IMR-90 (cell line): Measurements from ENCODE around the gene PTHLH. TPM values are rescaled to one million over a fixed set of nuclear protein-coding genes. Genes with fewer than 3 reads are reported as not detected.
A peak's percentile ranks its signal among the peaks of the same experiment; 100 is the strongest.

ENCODE experiments used
- ATAC-seq: fragments of 200-7000 bp; cut with Tn5 transposase; 2 replicates; pipeline ENCODE4 v1.9.1; 2020; ENCODE audit warnings: low read depth, mild to moderate bottlenecking, moderate library complexity
- Bru-seq: library from RNA; stranded (reverse); fragments of 400-500 nt; gene quantifications from one replicate; lab custom pipeline; 2021; lab: Mats Ljungman, UMichigan
- BruChase-seq, 2 experiments: library from RNA; stranded (reverse); fragments of 400-500 nt; gene quantifications; one replicate each; lab custom pipeline; 2021; lab: Mats Ljungman, UMichigan
- BruUV-seq: library from RNA; stranded (reverse); fragments of 400-500 nt; replicated peaks from 2 replicates; lab custom pipeline; 2021; lab: Mats Ljungman, UMichigan
- CTCF ChIA-PET: fragments of 300-600 bp; formaldehyde crosslinking; extraction: SDS; loops from one replicate; lab custom pipeline; 2021; ENCODE audit warnings: antibody characterized with exemption; lab: Yijun Ruan, JAX
- POLR2A ChIA-PET: fragments of 300-600 bp; sonication (Branson Sonifier 250); formaldehyde crosslinking; loops from one replicate; lab custom pipeline; 2022; ENCODE audit warnings: antibody characterized with exemption; ENCODE audit not compliant: unreplicated experiment; lab: Charles Lee
- DNase-seq: peaks from one replicate; pipeline ENCODE4 v3.0.0; 2013
- H2AFZ ChIP-seq: replicated peaks from 2 replicates; pipeline ENCODE3; 2013; ENCODE audit warnings: low read length, mild to moderate bottlenecking; ENCODE audit not compliant: poor library complexity
- H2AK5ac ChIP-seq: 2 replicates; pipeline ENCODE4 v1.6.1; 2013; ENCODE audit warnings: low read depth, low read length, inconsistent platforms
- H2AK9ac ChIP-seq: replicated peaks from 2 replicates; pipeline ENCODE3; 2013; ENCODE audit warnings: mild to moderate bottlenecking, low read depth, low read length, moderate library complexity; ENCODE audit not compliant: poor library complexity
- H2BK120ac ChIP-seq: 2 replicates; pipeline ENCODE4 v1.6.1; 2013; ENCODE audit warnings: low read depth, low read length, inconsistent platforms
- H2BK15ac ChIP-seq: 3 replicates; pipeline ENCODE4 v1.6.1; 2013; ENCODE audit warnings: low read depth, low read length, inconsistent platforms
- H2BK20ac ChIP-seq: 2 replicates; pipeline ENCODE4 v1.6.1; 2013; ENCODE audit warnings: low read depth, mild to moderate bottlenecking, inconsistent platforms, low read length, moderate library complexity
- H2BK5ac ChIP-seq: 2 replicates; pipeline ENCODE4 v1.6.1; 2013; ENCODE audit warnings: mild to moderate bottlenecking, low read depth, low read length, inconsistent platforms; ENCODE audit not compliant: poor library complexity, severe bottlenecking
- H3K14ac ChIP-seq: replicated peaks from 2 replicates; pipeline ENCODE4 v1.6.1; 2013; ENCODE audit warnings: low read depth, low read length, inconsistent platforms
- H3K18ac ChIP-seq: 2 replicates; pipeline ENCODE4 v1.6.1; 2013; ENCODE audit warnings: low read depth, low read length, control low read depth
- H3K23ac ChIP-seq: 2 replicates; pipeline ENCODE4 v1.6.1; 2013; ENCODE audit warnings: low read depth, low read length, inconsistent platforms
- H3K27ac ChIP-seq: 2 replicates; pipeline ENCODE4 v1.5.1; 2013; ENCODE audit warnings: mild to moderate bottlenecking, control low read depth, low read length; ENCODE audit not compliant: insufficient read depth
- H3K27me3 ChIP-seq: 2 replicates; pipeline ENCODE4 v1.6.1; 2013; ENCODE audit warnings: low read length; ENCODE audit not compliant: control insufficient read depth, insufficient read depth
- H3K36me3 ChIP-seq: 2 replicates; pipeline ENCODE4 v1.6.1; 2013; ENCODE audit warnings: low read length, mixed read lengths; ENCODE audit not compliant: control insufficient read depth, insufficient read depth
- H3K4ac ChIP-seq: 2 replicates; pipeline ENCODE4 v1.6.1; 2013; ENCODE audit warnings: low read depth, low read length, inconsistent platforms
- H3K4me1 ChIP-seq: 2 replicates; pipeline ENCODE4 v1.6.1; 2013; ENCODE audit warnings: low read length, mixed read lengths; ENCODE audit not compliant: control insufficient read depth, insufficient read depth
- H3K4me2 ChIP-seq: 2 replicates; pipeline ENCODE4 v1.6.1; 2013; ENCODE audit warnings: low read depth, mild to moderate bottlenecking, control low read depth, low read length, moderate library complexity
- H3K4me3 ChIP-seq: 2 replicates; pipeline ENCODE4 v1.5.1; 2013; ENCODE audit warnings: low read depth, mild to moderate bottlenecking, control low read depth, low read length, moderate library complexity; ENCODE audit not compliant: insufficient read depth
- H3K56ac ChIP-seq: 2 replicates; pipeline ENCODE4 v1.6.1; 2013; ENCODE audit warnings: low read length, inconsistent platforms; ENCODE audit not compliant: insufficient read depth; ENCODE audit errors: extremely low read depth
- H3K79me1 ChIP-seq, 2 experiments: 2 replicates each; pipeline ENCODE4 v1.6.1; 2013; ENCODE audit warnings: low read length in 2 of 2, inconsistent platforms in 1 of 2, low read depth in 1 of 2
- H3K9ac ChIP-seq: 2 replicates; pipeline ENCODE4 v1.6.1; 2013; ENCODE audit warnings: low read depth, low read length, control low read depth
- H3K9me1 ChIP-seq: 2 replicates; pipeline ENCODE4 v1.6.1; 2013; ENCODE audit warnings: low read length, inconsistent platforms; ENCODE audit not compliant: insufficient read depth
- H3K9me3 ChIP-seq: 2 replicates; pipeline ENCODE4 v1.6.1; 2013; ENCODE audit warnings: low read length; ENCODE audit not compliant: control insufficient read depth, insufficient read depth
- H4K20me1 ChIP-seq: 2 replicates; pipeline ENCODE4 v1.6.1; 2013; ENCODE audit warnings: low read length, inconsistent platforms; ENCODE audit not compliant: insufficient read depth
- H4K5ac ChIP-seq: 2 replicates; pipeline ENCODE4 v1.6.1; 2013; ENCODE audit warnings: mild to moderate bottlenecking, low read depth, low read length, control low read depth
- H4K8ac ChIP-seq, 2 experiments: 2 replicates each; pipeline ENCODE4 v1.6.1; 2013; ENCODE audit warnings: low read depth in 2 of 2, low read length in 2 of 2, control low read depth in 1 of 2, inconsistent platforms in 1 of 2
- H4K91ac ChIP-seq: 2 replicates; pipeline ENCODE4 v1.6.1; 2013; ENCODE audit warnings: low read depth, low read length, inconsistent platforms; ENCODE audit not compliant: insufficient read depth
- CHD1 ChIP-seq: IDR thresholded peaks from 2 replicates; pipeline ENCODE4 v1.6.1; 2012; ENCODE audit warnings: low read depth, low read length, improper control_type of control experiment
- RAD21 ChIP-seq: IDR thresholded peaks from 2 replicates; pipeline ENCODE4 v1.6.1; 2012; ENCODE audit warnings: low read length, improper control_type of control experiment
- RCOR1 ChIP-seq: IDR thresholded peaks from 2 replicates; pipeline ENCODE4 v1.6.1; 2012; ENCODE audit warnings: mild to moderate bottlenecking, low read length, improper control_type of control experiment; ENCODE audit not compliant: insufficient replicate concordance
- RFX5 ChIP-seq: IDR thresholded peaks from 2 replicates; pipeline ENCODE4 v1.8.0; 2012; ENCODE audit warnings: low read depth, mild to moderate bottlenecking, low read length, moderate library complexity
- WGBS, 2 experiments: methylation state at CpG; one replicate each; pipeline versions ENCODE4 v1.1.5 to v1.1.7; 2013; ENCODE audit warnings: missing lambda C conversion rate in 2 of 2; ENCODE audit not compliant: insufficient read length in 1 of 2; ENCODE audit errors: extremely low coverage in 2 of 2; 5-methylcytosine and 5-hydroxymethylcytosine counted together
- dilution Hi-C: fragments of 300-500 bp; cut with HindIII; formaldehyde crosslinking; loops from one replicate; pipeline ENCODE4 v1.14.3; 2018; ENCODE audit warnings: low sequenced_read_pairs; ENCODE audit not compliant: unreplicated experiment
- in situ Hi-C: fragments of 300-500 bp; cut with MboI; formaldehyde crosslinking; loops from 3 replicates; pipeline ENCODE4 v1.14.3; 2019; ENCODE audit warnings: low sequenced_read_pairs, inconsistent platforms, mixed read lengths
- intact Hi-C: fragments of 100-400 bp; cut with micrococcal nuclease; formaldehyde crosslinking; loops from 2 replicates; pipeline ENCODE4 v1.10.0; 2022
- long read RNA-seq: library from polyadenylated mRNA; unstranded; transcript quantifications from one replicate; pipeline ENCODE4 v2.0.0, GENCODE V29; 2021; ENCODE audit not compliant: unreplicated experiment
- polyA plus RNA-seq, 3 experiments: library from polyadenylated mRNA; depleted of rRNA; stranded (reverse); fragments of >200 nt; gene quantifications; 2 replicates each; pipeline ENCODE4 v1.2.3, GENCODE V29; 2012; ENCODE audit warnings: low replicate concordance in 1 of 3
- total RNA-seq: library from RNA; depleted of rRNA; stranded (reverse); fragments of >200 nt; gene quantifications from 2 replicates; pipeline ENCODE4 v1.2.3, GENCODE V29; 2012; rRNA removed
- TF ChIP-seq, protein P1 (sequence below): conservative IDR thresholded peaks from 2 replicates; pipeline ENCODE4 v1.5.1; 2012; ENCODE audit warnings: mild to moderate bottlenecking, low read depth, low read length, improper control_type of control experiment
- TF ChIP-seq, protein P2 (sequence below): fragments of 150-350 bp; IDR thresholded peaks from 2 replicates; pipeline ENCODE4 v1.6.1; 2016; ENCODE audit warnings: low read depth, mild to moderate bottlenecking, low read length, moderate library complexity, borderline replicate concordance

The PTHLH gene
- total RNA-seq (0.36 and 0.83 TPM in 2 replicates), polyA plus RNA-seq (2012; rRNA removed) (1.3 and 1.6 TPM in 2 replicates), Bru-seq, nascent RNA (percentile 52 among the genes with signal in this experiment), BruChase-seq, experiment 1, labeled RNA remaining after a 6-hour chase (percentile 43 among the genes with signal in this experiment), BruChase-seq, experiment 2, labeled RNA remaining after a 2-hour chase (percentile 42 among the genes with signal in this experiment)
- polyA plus RNA-seq (2012; cell fraction: cytosol; rRNA removed) = 1.0 and 2.0 TPM in 2 replicates
- 1.7 and 3.0 TPM in 2 replicates for polyA plus RNA-seq (2012; cell fraction: nucleus; rRNA removed; ENCODE audit: low replicate concordance)
- long read RNA-seq, partial matches to known transcripts = 4 of 16 reads
- long read RNA-seq, other reads (novel, unspliced or antisense) = 7 of 16 reads

DNA sequence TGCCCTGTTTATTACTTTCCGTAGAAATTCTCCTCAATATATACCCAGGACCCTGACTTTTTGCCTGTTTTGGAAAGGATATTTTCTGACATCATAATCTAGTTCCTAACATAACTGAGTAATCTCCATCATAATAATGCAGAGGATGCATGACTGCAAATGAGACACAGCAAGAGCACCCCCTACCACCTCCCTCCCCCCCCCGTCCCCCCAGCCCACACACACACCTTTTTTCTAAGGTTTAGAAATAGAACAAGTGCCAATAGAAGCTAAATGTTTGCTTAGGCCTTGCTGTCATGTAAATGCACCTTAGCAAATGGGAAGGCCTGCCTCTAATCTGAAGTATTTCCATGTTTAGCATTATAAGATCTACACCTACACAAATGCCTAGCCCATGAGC lies at the start of gene PTHLH:
Gene PTHLH, minus strand, starts transcription at position 13 of the 400 bp plus-strand sequence. CDS start 3,239 bp downstream, outside the sequence.
- POLR2A ChIA-PET = no interaction called here
- Histone ChIP-seq H2AFZ (no peak within 1 kb of the TSS), H3K18ac (no peak within 1 kb of the TSS), H3K4me2 (no peak within 1 kb of the TSS), H2BK5ac (no peak within 1 kb of the TSS), H3K4me3 (no peak within 1 kb of the TSS), H2BK15ac (no peak within 1 kb of the TSS), H2AK9ac (no peak within 1 kb of the TSS), H4K91ac (no peak within 1 kb of the TSS), H3K36me3 (no peaks in the 10 kb centered on the region), H3K14ac (no peak within 1 kb of the TSS), H4K5ac (no peak within 1 kb of the TSS), H3K56ac (no peak within 1 kb of the TSS), H2AK5ac (no peak within 1 kb of the TSS; the same call in 1 of the 2 replicates), H3K79me1 (no peaks in the 10 kb centered on the region), H2BK120ac (no peak within 1 kb of the TSS), H4K8ac (no peak within 1 kb of the TSS), H4K20me1 (no peaks in the 10 kb centered on the region), H3K9me1 (no peaks in the 10 kb centered on the region; the same call in 1 of the 2 replicates), H3K23ac (peak within 1 kb of the TSS; percentile 36; the same call in 1 of the 2 replicates), H3K27ac (no peak within 1 kb of the TSS), H3K9ac (no peak within 1 kb of the TSS), H3K4me1 (no peaks in the 10 kb centered on the region; the same call in 1 of the 2 replicates), H2BK20ac (no peak within 1 kb of the TSS; the same call in 1 of the 2 replicates), H3K27me3 (peaks cover 3% of the 10 kb centered on the region; the same call in 1 of the 2 replicates), H3K4ac (no peak within 1 kb of the TSS), H3K9me3 (no peaks in the 10 kb centered on the region)
- no peak for ATAC-seq
- intact Hi-C loops = no loop called here
- no CpG with 5 or more reads among the region's 2 CpGs for WGBS, 2 experiments
- dilution Hi-C loops = no loop called here
- BruUV-seq = no TSS peak
- in situ Hi-C loops = no loop called here
- CTCF ChIA-PET = no interaction called here
- DNase-seq = no peak
- TF ChIP-seq, protein P1, sequence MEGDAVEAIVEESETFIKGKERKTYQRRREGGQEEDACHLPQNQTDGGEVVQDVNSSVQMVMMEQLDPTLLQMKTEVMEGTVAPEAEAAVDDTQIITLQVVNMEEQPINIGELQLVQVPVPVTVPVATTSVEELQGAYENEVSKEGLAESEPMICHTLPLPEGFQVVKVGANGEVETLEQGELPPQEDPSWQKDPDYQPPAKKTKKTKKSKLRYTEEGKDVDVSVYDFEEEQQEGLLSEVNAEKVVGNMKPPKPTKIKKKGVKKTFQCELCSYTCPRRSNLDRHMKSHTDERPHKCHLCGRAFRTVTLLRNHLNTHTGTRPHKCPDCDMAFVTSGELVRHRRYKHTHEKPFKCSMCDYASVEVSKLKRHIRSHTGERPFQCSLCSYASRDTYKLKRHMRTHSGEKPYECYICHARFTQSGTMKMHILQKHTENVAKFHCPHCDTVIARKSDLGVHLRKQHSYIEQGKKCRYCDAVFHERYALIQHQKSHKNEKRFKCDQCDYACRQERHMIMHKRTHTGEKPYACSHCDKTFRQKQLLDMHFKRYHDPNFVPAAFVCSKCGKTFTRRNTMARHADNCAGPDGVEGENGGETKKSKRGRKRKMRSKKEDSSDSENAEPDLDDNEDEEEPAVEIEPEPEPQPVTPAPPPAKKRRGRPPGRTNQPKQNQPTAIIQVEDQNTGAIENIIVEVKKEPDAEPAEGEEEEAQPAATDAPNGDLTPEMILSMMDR = no peak
- TF ChIP-seq, protein P2, sequence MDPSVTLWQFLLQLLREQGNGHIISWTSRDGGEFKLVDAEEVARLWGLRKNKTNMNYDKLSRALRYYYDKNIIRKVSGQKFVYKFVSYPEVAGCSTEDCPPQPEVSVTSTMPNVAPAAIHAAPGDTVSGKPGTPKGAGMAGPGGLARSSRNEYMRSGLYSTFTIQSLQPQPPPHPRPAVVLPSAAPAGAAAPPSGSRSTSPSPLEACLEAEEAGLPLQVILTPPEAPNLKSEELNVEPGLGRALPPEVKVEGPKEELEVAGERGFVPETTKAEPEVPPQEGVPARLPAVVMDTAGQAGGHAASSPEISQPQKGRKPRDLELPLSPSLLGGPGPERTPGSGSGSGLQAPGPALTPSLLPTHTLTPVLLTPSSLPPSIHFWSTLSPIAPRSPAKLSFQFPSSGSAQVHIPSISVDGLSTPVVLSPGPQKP = no peak
- TF ChIP-seq RFX5 (no peak), RAD21 (no peak), RCOR1 (no peak), CHD1 (no peak)
